H9 (cell line): Measurements from ENCODE around the gene TNFRSF11A. TPM values are rescaled to one million over a fixed set of nuclear protein-coding genes. Genes with fewer than 3 reads are reported as not detected.

Experiments used
- DNase-seq: peaks from one replicate; pipeline ENCODE4 v3.0.0-alpha.2; 2017
- H2AFZ ChIP-seq: one replicate; pipeline ENCODE4 v1.6.1; 2013; ENCODE audit warnings: mild to moderate bottlenecking, low read length, control low read depth, moderate library complexity
- H2AK5ac ChIP-seq: 2 replicates; pipeline ENCODE4 v1.6.1; 2013; ENCODE audit warnings: low read length, control low read depth, mixed read lengths; ENCODE audit not compliant: insufficient read length
- H2BK120ac ChIP-seq: one replicate; pipeline ENCODE4 v1.6.1; 2013; ENCODE audit warnings: low read depth, mild to moderate bottlenecking, low read length, control low read depth, inconsistent platforms; ENCODE audit not compliant: poor library complexity, severe bottlenecking
- H2BK12ac ChIP-seq: 2 replicates; pipeline ENCODE4 v1.6.1; 2013; ENCODE audit warnings: low read length, control low read depth, mixed read lengths, low read depth; ENCODE audit not compliant: insufficient read length
- H2BK15ac ChIP-seq: 2 replicates; pipeline ENCODE4 v1.6.1; 2013; ENCODE audit warnings: low read depth, low read length, control low read depth
- H2BK20ac ChIP-seq: one replicate; pipeline ENCODE4 v1.6.1; 2013; ENCODE audit warnings: low read depth, mild to moderate bottlenecking, low read length, control low read depth, inconsistent platforms; ENCODE audit not compliant: poor library complexity, severe bottlenecking
- H2BK5ac ChIP-seq: 2 replicates; pipeline ENCODE4 v1.6.1; 2013; ENCODE audit warnings: low read length, control low read depth, mixed read lengths; ENCODE audit not compliant: insufficient read length
- H3K14ac ChIP-seq: 2 replicates; pipeline ENCODE4 v1.6.1; 2013; ENCODE audit warnings: low read length, control low read depth; ENCODE audit not compliant: insufficient read depth
- H3K18ac ChIP-seq: 2 replicates; pipeline ENCODE4 v1.6.1; 2013; ENCODE audit warnings: low read depth, mild to moderate bottlenecking, mixed read lengths, low read length, control low read depth; ENCODE audit not compliant: insufficient read length
- H3K23ac ChIP-seq: 2 replicates; pipeline ENCODE4 v1.6.1; 2013; ENCODE audit warnings: low read length, control low read depth, mixed read lengths, low read depth; ENCODE audit not compliant: insufficient read length
- H3K23me2 ChIP-seq: 2 replicates; pipeline ENCODE4 v1.6.1; 2013; ENCODE audit warnings: low read depth, mild to moderate bottlenecking, mixed read lengths, low read length, control low read depth; ENCODE audit not compliant: insufficient read length, poor library complexity, severe bottlenecking
- H3K27ac ChIP-seq: 2 replicates; pipeline ENCODE4 v1.5.1; 2013; ENCODE audit warnings: low read length, control low read depth, mixed read lengths, low read depth; ENCODE audit not compliant: insufficient read length
- H3K27me3 ChIP-seq: 2 replicates; pipeline ENCODE4 v1.6.1; 2013; ENCODE audit warnings: low read length, control low read depth, inconsistent platforms; ENCODE audit not compliant: insufficient read depth
- H3K4ac ChIP-seq: 2 replicates; pipeline ENCODE4 v1.6.1; 2013; ENCODE audit warnings: low read depth, mild to moderate bottlenecking, control low read depth, inconsistent platforms, low read length, moderate library complexity
- H3K4me1 ChIP-seq: 2 replicates; pipeline ENCODE4 v1.6.1; 2013; ENCODE audit warnings: low read length, control low read depth, inconsistent platforms; ENCODE audit not compliant: insufficient read depth
- H3K4me2 ChIP-seq: 2 replicates; pipeline ENCODE4 v1.6.1; 2013; ENCODE audit warnings: low read length, control low read depth, mixed read lengths; ENCODE audit not compliant: insufficient read length, insufficient read depth
- H3K56ac ChIP-seq: 2 replicates; pipeline ENCODE4 v1.6.1; 2013; ENCODE audit warnings: low read depth, mild to moderate bottlenecking, mixed read lengths, low read length, control low read depth; ENCODE audit not compliant: insufficient read length
- H3K79me1 ChIP-seq: 2 replicates; pipeline ENCODE4 v1.6.1; 2013; ENCODE audit warnings: low read depth, mild to moderate bottlenecking, moderate library complexity, low read length, control low read depth, inconsistent platforms; ENCODE audit not compliant: insufficient read depth, poor library complexity, severe bottlenecking
- H3K79me2 ChIP-seq: 2 replicates; pipeline ENCODE4 v1.6.1; 2013; ENCODE audit warnings: low read length, control low read depth, inconsistent platforms; ENCODE audit not compliant: insufficient read depth
- H3K9ac ChIP-seq: 2 replicates; pipeline ENCODE4 v1.6.1; 2013; ENCODE audit warnings: low read length, control low read depth, mixed read lengths; ENCODE audit not compliant: insufficient read length; ENCODE audit errors: extremely low read depth
- H3K9me3 ChIP-seq: one replicate; pipeline ENCODE4 v1.6.1; 2013; ENCODE audit warnings: low read depth, low read length, inconsistent platforms; ENCODE audit not compliant: control insufficient read depth
- H3T11ph ChIP-seq: one replicate; pipeline ENCODE4 v1.6.1; 2013; ENCODE audit warnings: mild to moderate bottlenecking, low read length, control low read depth, inconsistent platforms
- H4K20me1 ChIP-seq: one replicate; pipeline ENCODE4 v1.6.1; 2013; ENCODE audit not compliant: control insufficient read depth, insufficient read length, insufficient read depth
- H4K5ac ChIP-seq: 2 replicates; pipeline ENCODE4 v1.6.1; 2013; ENCODE audit warnings: low read depth, mild to moderate bottlenecking, mixed read lengths, low read length, control low read depth; ENCODE audit not compliant: insufficient read length
- H4K8ac ChIP-seq: replicated peaks from 2 replicates; pipeline ENCODE4 v1.6.1; 2013; ENCODE audit warnings: low read length, control low read depth, mixed read lengths, low read depth; ENCODE audit not compliant: insufficient read length
- H4K91ac ChIP-seq: 2 replicates; pipeline ENCODE4 v1.6.1; 2013; ENCODE audit warnings: low read depth, mild to moderate bottlenecking, moderate library complexity, mixed read lengths, low read length, control low read depth; ENCODE audit not compliant: insufficient read length
- H3K27ac Mint-ChIP-seq, 3 experiments: 2 replicates in 2 of 3; 3 replicates in 1 of 3; pipeline ENCODE4 v1.8.0; 2020 to 2021; ENCODE audit warnings: mixed read lengths in 3 of 3, mild to moderate bottlenecking in 1 of 3, moderate library complexity in 1 of 3
- H3K27me3 Mint-ChIP-seq: 2 replicates; pipeline ENCODE4 v1.8.0; 2021; ENCODE audit warnings: low read depth, mild to moderate bottlenecking, moderate library complexity, mixed read lengths
- H3K36me3 Mint-ChIP-seq, 3 experiments: 2 replicates in 2 of 3; 3 replicates in 1 of 3; pipeline ENCODE4 v1.8.0; 2020 to 2021; ENCODE audit warnings: low read depth in 3 of 3, mixed read lengths in 3 of 3; ENCODE audit not compliant: insufficient read depth in 1 of 3
- H3K4me1 Mint-ChIP-seq, 2 experiments: 2 replicates each; pipeline ENCODE4 v1.8.0; 2020; ENCODE audit warnings: mixed read lengths in 2 of 2
- H3K4me3 Mint-ChIP-seq, 2 experiments: 2 replicates in 1 of 2; 3 replicates in 1 of 2; pipeline ENCODE4 v1.8.0; 2020 to 2021; ENCODE audit warnings: mild to moderate bottlenecking in 2 of 2, mixed read lengths in 2 of 2, moderate library complexity in 1 of 2
- H3K9me3 Mint-ChIP-seq, 2 experiments: 2 replicates in 1 of 2; 3 replicates in 1 of 2; pipeline ENCODE4 v1.8.0; 2020; ENCODE audit warnings: mild to moderate bottlenecking in 2 of 2, mixed read lengths in 2 of 2, moderate library complexity in 1 of 2
- WGBS: extraction: QIAGEN DNeasy Blood & Tissue Kit; methylation state at CpG from one replicate; pipeline ENCODE4 v1.1.7; 2013; ENCODE audit warnings: missing lambda C conversion rate, low lambda C conversion rate, mixed read lengths; ENCODE audit not compliant: insufficient read length; ENCODE audit errors: extremely low coverage; 5-methylcytosine and 5-hydroxymethylcytosine counted together
- total RNA-seq: library from RNA; stranded (reverse); gene quantifications from 2 replicates; pipeline ENCODE4 v1.2.1, GENCODE V29; 2021
- TF ChIP-seq, protein P1 (sequence below): fragments of 200-600 bp; sonication (generic); conservative IDR thresholded peaks from 3 replicates; pipeline ENCODE4 v1.8.0; 2021; ENCODE audit warnings: antibody characterized with exemption, mild to moderate bottlenecking

Gene TNFRSF11A
- total RNA-seq, 1 experiment from 2014 or later, result 7.8 TPM

GRCh38 chr18:62332431-62332830 is 7.3 kb downstream of the TNFRSF11A start:
- Histone ChIP-seq H3K27ac (no peak overlapping the region), H2BK15ac (no peak overlapping the region), H3K9ac (no peak overlapping the region), H3K27me3 (no peaks in the 10 kb centered on the region), H3K14ac (no peak overlapping the region), H3K4me2 (no peak overlapping the region), H3K79me2 (no peaks in the 10 kb centered on the region), H2BK12ac (no peak overlapping the region), H2AK5ac (no peak overlapping the region), H3K23ac (no peak overlapping the region), H2BK120ac (no peak overlapping the region), H2BK5ac (no peak overlapping the region), H2AFZ (no peak overlapping the region), H3K79me1 (no peaks in the 10 kb centered on the region), H4K20me1 (no peaks in the 10 kb centered on the region), H3K9me3 (no peaks in the 10 kb centered on the region), H4K91ac (no peak overlapping the region), H4K5ac (no peak overlapping the region), H3K23me2 (no peaks in the 10 kb centered on the region), H4K8ac (no peak overlapping the region), H3K56ac (no peak overlapping the region), H3K18ac (no peak overlapping the region), H2BK20ac (no peak overlapping the region), H3K4ac (no peak overlapping the region), H3K4me1 (peaks cover 8% of the 10 kb centered on the region; the same call in 1 of the 2 replicates), H3T11ph (no peak overlapping the region)
- Mint-ChIP-seq H3K27me3 (peaks cover 25% of the 10 kb centered on the region), H3K9me3 (no peaks in the 10 kb centered on the region), H3K4me3 (no peak overlapping the region), H3K4me1 (peaks cover 23 to 49% of the 10 kb centered on the region in 2 experiments), H3K36me3 (no peaks in the 10 kb centered on the region), H3K27ac (no peak overlapping the region; a peak in 1 of 7 replicates)
- TF ChIP-seq, protein P1, sequence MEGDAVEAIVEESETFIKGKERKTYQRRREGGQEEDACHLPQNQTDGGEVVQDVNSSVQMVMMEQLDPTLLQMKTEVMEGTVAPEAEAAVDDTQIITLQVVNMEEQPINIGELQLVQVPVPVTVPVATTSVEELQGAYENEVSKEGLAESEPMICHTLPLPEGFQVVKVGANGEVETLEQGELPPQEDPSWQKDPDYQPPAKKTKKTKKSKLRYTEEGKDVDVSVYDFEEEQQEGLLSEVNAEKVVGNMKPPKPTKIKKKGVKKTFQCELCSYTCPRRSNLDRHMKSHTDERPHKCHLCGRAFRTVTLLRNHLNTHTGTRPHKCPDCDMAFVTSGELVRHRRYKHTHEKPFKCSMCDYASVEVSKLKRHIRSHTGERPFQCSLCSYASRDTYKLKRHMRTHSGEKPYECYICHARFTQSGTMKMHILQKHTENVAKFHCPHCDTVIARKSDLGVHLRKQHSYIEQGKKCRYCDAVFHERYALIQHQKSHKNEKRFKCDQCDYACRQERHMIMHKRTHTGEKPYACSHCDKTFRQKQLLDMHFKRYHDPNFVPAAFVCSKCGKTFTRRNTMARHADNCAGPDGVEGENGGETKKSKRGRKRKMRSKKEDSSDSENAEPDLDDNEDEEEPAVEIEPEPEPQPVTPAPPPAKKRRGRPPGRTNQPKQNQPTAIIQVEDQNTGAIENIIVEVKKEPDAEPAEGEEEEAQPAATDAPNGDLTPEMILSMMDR, result no peak
- no CpG with 5 or more reads among the region's 3 CpGs for WGBS
- no peak for DNase-seq
